Endothelial cell (in vitro differentiated cells): ENCODE measurements around the gene HOXC10. TPM values are rescaled to one million over a fixed set of nuclear protein-coding genes. Genes with fewer than 3 reads are reported as not detected.
A peak's percentile ranks its signal among the peaks of the same experiment; 100 is the strongest.

Experiments
- DNase-seq: peaks from one replicate; pipeline ENCODE4 v3.0.0; 2021; ENCODE audit warnings: low spot score
- H3K27ac Mint-ChIP-seq: one replicate; pipeline ENCODE4 v1.8.0; 2021; ENCODE audit warnings: mixed read lengths, inconsistent platforms; ENCODE audit not compliant: unreplicated experiment
- H3K27me3 Mint-ChIP-seq: one replicate; pipeline ENCODE4 v1.8.0; 2021; ENCODE audit warnings: mild to moderate bottlenecking, moderate library complexity, mixed read lengths, inconsistent platforms; ENCODE audit not compliant: unreplicated experiment
- H3K36me3 Mint-ChIP-seq: one replicate; pipeline ENCODE4 v1.8.0; 2021; ENCODE audit warnings: mild to moderate bottlenecking, low read depth, mixed read lengths, inconsistent platforms; ENCODE audit not compliant: unreplicated experiment
- H3K4me1 Mint-ChIP-seq: one replicate; pipeline ENCODE4 v1.8.0; 2021; ENCODE audit warnings: mild to moderate bottlenecking, mixed read lengths, inconsistent platforms; ENCODE audit not compliant: unreplicated experiment
- H3K4me3 Mint-ChIP-seq: one replicate; pipeline ENCODE4 v1.8.0; 2021; ENCODE audit warnings: mild to moderate bottlenecking, mixed read lengths, inconsistent platforms; ENCODE audit not compliant: unreplicated experiment
- H3K9me3 Mint-ChIP-seq: one replicate; pipeline ENCODE4 v1.8.0; 2021; ENCODE audit warnings: mixed read lengths, inconsistent platforms; ENCODE audit not compliant: unreplicated experiment
- total RNA-seq: library from RNA; stranded (reverse); fragmentation: NEBNext Ultra II Directional; extraction: Animal tissue kit (Norgen Biotek cat#: 25700); gene quantifications from one replicate; pipeline ENCODE4 v1.2.1, GENCODE V29; 2021; ENCODE audit not compliant: unreplicated experiment
- TF ChIP-seq, protein P1 (sequence below): fragments of 200-600 bp; sonication (generic); IDR thresholded peaks from one replicate; pipeline ENCODE4 v1.5.0; 2021; ENCODE audit warnings: antibody characterized with exemption; ENCODE audit not compliant: unreplicated experiment

HOXC10 gene
- total RNA-seq, 1 donor from 2014 or later, result 1.9 TPM

DNA sequence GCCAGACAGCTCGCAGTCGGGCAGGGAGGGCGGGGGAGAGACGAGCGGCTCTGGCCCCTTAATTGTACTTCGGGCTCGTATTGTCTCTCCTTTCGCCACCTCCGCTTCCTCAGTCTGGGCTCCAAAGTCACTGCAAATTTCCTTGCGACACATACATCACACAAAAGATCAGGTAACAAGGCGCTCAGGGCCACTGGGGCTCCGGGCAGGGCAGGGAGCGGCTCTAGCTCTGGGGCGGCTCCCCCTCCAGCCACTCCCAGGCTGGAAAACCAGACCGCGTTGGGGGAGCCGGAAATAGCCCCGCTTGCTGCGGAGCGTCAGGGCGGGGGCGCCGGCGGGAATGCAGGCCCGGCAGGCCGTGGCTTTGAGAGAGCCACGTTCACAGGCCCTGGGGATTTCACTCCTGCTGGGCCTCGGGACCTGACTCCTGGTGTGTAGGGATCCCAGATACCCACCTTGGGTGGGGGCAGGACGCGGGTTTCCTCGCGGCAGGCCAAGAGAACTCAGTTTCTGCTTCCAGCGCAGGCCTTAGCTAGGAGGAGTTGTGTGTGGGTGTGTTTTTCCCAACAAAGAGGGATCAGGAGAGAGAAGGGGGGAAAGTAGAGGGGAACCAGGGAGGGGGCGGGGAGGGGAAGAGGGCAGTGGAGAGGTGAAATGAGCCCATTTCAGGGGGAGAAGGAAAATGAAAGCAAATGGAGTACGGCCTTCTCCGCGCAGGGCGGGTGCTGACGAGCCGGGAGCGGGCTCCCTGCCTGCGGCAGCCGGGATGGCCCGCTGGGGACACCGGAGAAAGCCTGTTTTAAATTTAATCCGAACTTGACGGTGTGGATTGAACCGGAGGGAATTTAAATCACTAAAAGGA, 10.7 kb downstream of the HOXC10 start:
- Mint-ChIP-seq H3K4me3 (peak overlapping the region; percentile 42), H3K4me1 (peaks cover 17% of the 10 kb centered on the region), H3K27me3 (peaks cover 38% of the 10 kb centered on the region), H3K36me3 (no peaks in the 10 kb centered on the region), H3K27ac (no peak overlapping the region), H3K9me3 (no peaks in the 10 kb centered on the region)
- TF ChIP-seq, protein P1, sequence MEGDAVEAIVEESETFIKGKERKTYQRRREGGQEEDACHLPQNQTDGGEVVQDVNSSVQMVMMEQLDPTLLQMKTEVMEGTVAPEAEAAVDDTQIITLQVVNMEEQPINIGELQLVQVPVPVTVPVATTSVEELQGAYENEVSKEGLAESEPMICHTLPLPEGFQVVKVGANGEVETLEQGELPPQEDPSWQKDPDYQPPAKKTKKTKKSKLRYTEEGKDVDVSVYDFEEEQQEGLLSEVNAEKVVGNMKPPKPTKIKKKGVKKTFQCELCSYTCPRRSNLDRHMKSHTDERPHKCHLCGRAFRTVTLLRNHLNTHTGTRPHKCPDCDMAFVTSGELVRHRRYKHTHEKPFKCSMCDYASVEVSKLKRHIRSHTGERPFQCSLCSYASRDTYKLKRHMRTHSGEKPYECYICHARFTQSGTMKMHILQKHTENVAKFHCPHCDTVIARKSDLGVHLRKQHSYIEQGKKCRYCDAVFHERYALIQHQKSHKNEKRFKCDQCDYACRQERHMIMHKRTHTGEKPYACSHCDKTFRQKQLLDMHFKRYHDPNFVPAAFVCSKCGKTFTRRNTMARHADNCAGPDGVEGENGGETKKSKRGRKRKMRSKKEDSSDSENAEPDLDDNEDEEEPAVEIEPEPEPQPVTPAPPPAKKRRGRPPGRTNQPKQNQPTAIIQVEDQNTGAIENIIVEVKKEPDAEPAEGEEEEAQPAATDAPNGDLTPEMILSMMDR, result no peak
- DNase-seq, result no peak

DNA sequence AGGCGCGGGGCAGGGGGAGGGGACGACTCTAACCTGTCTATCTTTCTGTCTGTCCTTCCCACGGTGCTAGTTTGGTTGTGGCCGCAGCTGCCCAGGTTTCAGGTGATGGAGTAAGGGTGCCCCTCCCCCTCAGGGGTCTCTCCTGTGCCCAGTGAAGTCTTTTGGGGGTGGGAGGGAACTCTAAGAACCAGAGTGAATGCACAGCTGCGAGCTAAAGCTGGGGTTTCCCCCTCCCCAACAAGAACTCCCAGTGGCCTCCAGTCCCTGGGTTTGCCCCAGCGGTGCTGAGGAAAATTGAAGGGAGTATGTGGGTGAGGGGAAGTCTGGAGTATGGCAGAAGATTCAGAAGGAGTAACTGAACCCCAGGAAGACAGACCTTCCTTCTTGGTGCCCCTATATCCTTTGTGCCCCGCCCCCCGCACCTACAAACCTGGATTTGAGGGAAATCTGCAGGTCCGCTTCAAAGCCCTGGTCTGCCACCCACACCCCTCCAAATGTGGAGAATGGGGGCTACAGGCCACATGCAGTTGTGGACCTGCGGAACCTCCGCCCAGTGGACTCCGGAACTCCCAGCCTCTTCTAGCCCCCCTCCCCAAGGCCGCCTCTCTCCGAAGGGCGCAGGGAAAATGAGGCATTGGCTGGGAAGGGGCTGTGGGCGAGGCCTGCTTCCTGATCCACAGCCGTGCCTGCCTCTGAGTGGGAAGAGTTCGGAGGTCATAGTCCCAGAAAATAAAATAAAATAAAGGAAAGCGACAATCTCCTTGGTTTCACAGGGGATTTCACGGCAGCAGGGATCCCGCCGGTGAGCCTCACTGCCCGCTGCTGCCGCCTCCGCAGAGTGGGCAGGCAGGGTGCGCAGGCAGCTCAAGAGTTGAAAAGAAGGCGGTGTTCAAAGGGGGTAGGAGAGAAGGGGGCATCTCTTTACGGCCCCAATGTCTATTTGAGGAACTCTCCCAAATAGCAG, 11.6 kb downstream of the HOXC10 start:
- H3K9me3 Mint-ChIP-seq, result no peaks in the 10 kb centered on the region
- H3K36me3 Mint-ChIP-seq, result no peaks in the 10 kb centered on the region
- DNase-seq, result no peak
- H3K27ac Mint-ChIP-seq, result no peak overlapping the region
- H3K27me3 Mint-ChIP-seq, result peaks cover 35% of the 10 kb centered on the region
- H3K4me1 Mint-ChIP-seq, result peaks cover 13% of the 10 kb centered on the region
- TF ChIP-seq, protein P1, result no peak
- H3K4me3 Mint-ChIP-seq, result no peak overlapping the region

DNA sequence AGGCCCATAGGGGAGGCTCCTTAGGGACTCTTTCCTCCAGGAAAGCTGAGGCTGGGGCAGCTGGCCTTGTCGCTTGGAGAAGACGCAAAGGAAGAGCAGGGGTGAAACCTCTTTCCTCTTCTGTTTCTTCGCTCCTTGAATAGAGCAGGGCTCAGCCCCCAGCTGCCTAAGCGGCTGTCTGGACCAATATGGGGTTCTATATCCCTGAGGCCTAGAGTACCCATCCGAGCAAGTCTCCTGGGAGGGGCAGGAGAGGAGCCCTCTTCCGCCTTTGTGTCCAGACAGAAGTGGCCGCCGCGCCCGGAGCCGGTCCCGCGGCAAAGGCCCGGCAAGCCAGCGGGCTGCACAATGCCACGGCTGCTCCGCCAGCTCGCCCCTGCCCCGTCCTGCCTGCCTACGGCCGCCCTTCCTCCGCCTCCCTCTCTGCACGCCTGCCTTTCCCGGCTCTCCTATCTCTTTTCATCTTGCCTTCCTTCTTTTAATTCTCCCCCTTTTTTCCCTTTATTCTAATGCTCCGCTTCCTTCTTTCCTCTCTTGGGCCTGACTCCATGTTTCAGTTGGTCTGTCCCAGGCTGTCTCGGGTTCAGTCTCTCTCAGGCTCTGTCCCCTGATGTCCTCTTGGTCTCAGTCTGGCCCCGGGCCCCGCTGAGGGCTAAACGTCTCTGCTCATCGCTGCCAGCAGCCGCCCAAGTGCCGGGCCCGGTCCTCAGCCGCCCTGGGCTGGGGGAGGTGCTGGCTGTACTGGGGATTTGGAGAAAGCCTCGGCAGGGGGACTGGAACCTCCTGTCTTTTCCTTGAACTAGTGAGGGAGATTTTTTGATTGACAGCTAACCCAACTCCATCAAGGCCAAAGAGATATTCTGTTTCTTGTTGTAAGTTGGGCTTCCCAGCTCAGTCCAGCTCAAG, 12.5 kb downstream of the HOXC10 start:
- Mint-ChIP-seq H3K4me1 (peaks cover 13% of the 10 kb centered on the region), H3K27ac (no peak overlapping the region), H3K4me3 (no peak overlapping the region), H3K27me3 (peaks cover 31% of the 10 kb centered on the region), H3K9me3 (no peaks in the 10 kb centered on the region), H3K36me3 (no peaks in the 10 kb centered on the region)
- DNase-seq, result no peak
- TF ChIP-seq, protein P1, result no peak

DNA sequence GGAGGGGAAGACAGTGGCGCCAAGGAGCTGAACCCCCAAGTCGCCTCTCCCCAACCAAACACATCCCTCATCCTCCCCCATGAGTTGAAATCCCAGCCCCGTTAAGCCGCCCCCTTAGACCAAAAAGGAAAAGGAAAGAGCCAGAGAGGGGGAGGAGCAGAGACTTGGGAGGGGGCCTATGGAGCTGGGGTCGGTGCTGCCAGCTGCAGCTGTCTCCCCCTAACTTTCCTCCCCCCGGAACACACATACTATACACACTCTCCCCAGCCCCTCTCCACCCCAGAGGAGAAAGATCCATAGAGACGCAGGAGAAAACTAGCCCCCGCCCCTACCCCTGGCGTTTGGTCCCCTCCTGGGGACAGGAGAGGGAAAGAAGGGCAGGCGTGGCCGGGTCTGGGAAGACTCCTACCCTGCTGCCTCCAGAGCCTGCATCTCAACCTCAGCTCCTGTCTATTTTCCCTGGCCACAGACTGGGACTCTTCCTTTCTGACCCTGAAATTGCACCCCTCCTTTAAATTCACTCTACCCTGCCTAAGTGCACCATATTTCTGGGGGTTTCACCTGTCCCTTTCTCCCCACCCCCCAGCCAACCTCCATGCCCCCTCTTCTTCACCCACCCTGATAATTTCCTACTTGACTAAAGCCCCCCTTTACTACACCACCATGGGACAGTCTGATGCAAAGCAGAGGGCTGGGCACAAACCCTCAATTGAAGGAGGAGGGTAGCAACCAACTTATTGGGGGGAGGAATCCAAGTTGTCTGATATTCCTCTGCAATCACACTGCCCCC, 13.4 kb downstream of the HOXC10 start:
- H3K4me1 Mint-ChIP-seq, result peaks cover 13% of the 10 kb centered on the region
- H3K27me3 Mint-ChIP-seq, result peaks cover 36% of the 10 kb centered on the region
- H3K27ac Mint-ChIP-seq, result no peak overlapping the region
- no peaks in the 10 kb centered on the region for H3K9me3 Mint-ChIP-seq
- H3K36me3 Mint-ChIP-seq, result no peaks in the 10 kb centered on the region
- peak overlapping the region; percentile 37 for H3K4me3 Mint-ChIP-seq
- TF ChIP-seq, protein P1, result no peak
- no peak for DNase-seq
